HG03045 (cell line): ENCODE results near the gene EFNA4.
A peak's percentile ranks its signal among the peaks of the same experiment; 100 is the strongest.

Source experiments
- ATAC-seq: cut with Tn5 transposase; IDR thresholded peaks from one replicate; pipeline ENCODE4 v1.9.1; 2021; ENCODE audit warnings: mild to moderate bottlenecking, moderate library complexity; ENCODE audit not compliant: unreplicated experiment

Gene EFNA4

GRCh38 chr1:155051342-155051776, 12.2 kb upstream of the EFNA4 start:
- ATAC-seq: no peak

DNA sequence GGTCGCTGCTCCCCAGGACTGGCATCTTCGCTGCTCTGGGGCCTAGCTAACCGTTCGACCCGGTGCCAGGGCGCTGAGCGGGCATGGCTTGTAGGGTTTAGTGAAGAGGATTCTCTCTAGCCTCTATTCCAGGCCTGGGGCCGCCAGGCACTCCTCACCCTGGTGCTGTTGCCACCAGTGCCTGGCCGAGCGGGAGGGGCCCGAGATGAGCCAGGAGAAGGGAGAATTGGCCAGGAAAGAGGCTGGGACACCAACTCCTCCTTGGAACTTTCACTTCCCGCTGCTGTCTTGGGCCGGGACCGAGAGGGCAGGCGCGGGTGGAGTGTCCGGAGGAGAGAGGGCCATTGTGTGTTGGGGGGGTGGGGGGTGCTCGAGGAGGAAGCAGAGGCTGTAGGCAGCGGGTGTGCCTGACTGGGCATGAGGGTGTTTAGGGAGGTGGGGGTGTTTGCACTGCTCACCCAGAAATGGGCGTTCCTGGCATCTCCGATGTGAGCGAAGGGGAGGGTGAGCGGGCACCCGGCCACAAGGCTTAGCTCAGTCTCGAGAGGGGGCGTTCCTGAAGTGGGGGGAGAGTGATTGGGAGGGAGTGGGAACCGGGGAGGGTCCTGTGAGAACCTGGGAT, 11.7 kb upstream of the EFNA4 start:
- ATAC-seq: peak; percentile 10

- no peak for ATAC-seq
Measured at GRCh38 chr1:155052439-155053395, 10.8 kb upstream of the EFNA4 start.

DNA sequence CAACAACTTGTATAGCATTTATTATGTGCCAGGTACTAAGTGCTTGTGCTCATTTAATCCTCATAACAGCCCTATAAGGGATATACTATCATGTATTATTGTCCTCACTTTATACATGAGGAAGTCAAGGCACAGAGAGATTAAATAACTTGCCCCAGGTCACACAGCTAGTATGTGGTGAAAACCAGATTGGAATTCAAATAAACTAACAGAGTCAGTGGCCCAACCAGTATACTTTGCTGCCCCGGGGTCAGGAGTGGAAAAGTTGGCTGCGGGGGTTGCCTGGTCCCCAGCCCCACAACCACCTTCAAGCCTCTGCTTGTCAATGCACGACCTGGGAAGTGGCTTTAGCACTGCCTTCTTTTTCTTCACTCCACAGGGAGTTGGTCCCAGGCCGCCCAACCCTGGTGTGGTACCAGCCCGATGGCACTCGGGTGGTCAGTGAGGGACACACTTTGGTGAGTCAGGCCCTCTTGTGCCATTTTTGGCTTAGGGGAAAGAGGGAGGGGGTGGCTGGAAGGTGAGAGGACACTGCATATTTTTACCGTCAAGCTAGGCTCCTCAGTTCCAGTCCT, 9.9 kb upstream of the EFNA4 start:
- ATAC-seq: no peak

- ATAC-seq: no peak
Measured at GRCh38 chr1:155057104-155057503, 6.4 kb upstream of the EFNA4 start.

- no peak for ATAC-seq
Measured at GRCh38 chr1:155057788-155058211, 5.7 kb upstream of the EFNA4 start.

DNA sequence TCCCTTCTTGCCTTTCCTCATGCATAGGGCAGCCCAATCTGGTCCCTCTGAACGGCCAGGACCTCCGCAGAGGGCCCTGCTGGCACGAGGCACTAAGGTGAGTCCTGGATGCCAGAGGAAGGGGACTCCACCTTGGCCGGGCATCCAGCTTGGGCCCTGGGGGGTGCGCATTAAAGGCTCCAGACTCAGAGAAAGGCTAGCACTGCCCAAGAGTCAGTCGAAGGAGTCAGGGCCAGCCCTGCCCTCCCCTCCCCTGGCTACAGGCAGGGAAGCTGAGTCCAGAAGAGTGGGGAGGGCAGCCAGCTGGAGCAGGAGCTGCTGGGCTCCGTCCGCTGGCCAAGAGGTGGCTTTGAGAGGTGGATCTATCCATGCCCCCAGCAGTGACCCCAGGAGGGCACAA, 2.8 kb upstream of the EFNA4 start:
- no peak for ATAC-seq

- ATAC-seq: peak; percentile 46
Measured at GRCh38 chr1:155061381-155062150, 2.0 kb upstream of the EFNA4 start.

DNA sequence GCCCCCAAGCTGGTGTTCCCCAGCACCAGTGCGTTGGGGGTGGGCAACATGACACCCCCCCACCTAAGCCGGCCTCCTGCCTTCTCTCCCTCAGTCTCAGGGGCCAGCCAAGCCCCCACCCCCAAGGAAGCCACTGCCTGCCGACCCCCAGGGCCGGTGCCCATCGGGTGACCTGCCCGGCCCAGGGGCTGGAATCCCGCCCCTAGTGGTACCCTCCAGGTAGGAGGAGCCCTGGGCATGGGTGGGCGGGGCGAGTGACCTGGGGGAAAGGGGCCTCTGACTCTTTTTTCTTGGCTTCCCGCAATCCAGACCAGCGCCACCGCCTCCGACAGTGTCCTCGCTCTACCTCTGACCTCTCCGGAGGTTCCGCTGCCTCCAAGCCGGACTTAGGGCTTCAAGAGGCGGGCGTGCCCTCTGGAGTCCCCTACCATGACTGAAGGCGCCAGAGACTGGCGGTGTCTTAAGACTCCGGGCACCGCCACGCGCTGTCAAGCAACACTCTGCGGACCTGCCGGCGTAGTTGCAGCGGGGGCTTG, 1.3 kb upstream of the EFNA4 start:
- no peak for ATAC-seq

GRCh38 chr1:155062702-155063411, 683 bp upstream of the EFNA4 start:
- no peak for ATAC-seq

DNA sequence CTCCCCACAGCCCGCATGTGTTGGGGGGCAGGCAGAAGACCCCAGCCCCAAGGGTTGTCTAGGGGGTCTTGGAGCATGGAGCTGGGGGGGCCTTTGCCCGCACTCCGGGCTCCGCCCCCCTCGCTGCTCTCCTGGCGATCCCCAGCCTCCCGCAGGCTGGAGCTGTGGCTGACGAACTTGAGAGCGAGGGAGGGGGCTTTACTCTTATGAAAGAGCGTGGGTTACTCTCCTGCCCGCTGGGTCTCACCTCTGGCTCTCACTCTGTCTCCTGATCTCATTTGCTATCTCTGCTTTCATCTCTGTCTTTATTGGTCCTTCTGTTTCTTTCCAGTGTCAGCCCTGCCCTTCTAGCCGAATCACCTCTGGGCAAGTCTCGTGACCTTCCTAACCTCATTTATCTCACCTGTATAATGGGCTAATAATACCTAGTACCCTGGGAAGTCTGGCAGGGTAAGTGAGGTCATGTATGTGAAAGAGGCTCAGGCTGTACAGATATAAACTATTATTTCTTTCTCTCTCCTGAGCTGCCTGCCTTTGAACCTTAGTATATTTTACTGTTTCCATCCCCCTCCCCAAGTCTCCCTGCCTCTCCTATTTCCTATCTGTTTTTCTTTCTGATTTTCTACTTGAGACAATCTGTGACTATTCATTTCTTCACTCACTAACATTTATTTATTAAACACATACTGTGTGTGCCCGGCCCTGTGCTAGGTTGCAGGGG, 731 bp downstream of the EFNA4 start:
- no peak for ATAC-seq

DNA sequence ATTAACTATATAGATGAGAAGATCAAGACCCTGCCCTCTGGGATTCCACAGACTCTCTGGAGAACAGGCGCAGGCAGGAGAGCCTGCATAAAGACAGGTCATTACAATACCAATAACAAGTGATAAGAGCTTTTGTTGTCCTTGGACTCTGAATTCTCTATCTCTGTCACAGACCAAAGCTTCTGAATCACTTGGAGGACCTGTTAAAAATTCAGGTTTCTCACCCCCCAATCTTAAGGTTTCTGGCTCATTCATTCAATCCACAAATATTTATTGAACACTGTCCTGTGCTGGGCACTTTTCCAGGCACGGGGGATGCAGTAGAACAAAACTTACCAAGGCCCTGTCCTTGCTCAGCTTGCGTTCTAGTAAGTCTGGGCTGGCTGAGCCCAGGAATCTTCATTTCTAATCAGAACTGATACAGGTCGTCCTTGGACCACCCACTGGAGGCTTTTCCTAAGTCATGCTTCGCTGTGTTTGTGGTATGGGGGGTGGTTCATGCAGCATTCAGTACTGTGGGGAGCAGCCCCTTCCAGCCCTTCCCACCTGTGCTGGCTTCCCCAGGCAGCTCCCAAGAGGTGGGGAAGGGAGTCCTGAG, 1.4 kb downstream of the EFNA4 start:
- ATAC-seq: no peak

GRCh38 chr1:155066777-155067176, 3.2 kb downstream of the EFNA4 start:
- ATAC-seq: no peak

GRCh38 chr1:155068599-155068998, 5.1 kb downstream of the EFNA4 start:
- no peak for ATAC-seq

DNA sequence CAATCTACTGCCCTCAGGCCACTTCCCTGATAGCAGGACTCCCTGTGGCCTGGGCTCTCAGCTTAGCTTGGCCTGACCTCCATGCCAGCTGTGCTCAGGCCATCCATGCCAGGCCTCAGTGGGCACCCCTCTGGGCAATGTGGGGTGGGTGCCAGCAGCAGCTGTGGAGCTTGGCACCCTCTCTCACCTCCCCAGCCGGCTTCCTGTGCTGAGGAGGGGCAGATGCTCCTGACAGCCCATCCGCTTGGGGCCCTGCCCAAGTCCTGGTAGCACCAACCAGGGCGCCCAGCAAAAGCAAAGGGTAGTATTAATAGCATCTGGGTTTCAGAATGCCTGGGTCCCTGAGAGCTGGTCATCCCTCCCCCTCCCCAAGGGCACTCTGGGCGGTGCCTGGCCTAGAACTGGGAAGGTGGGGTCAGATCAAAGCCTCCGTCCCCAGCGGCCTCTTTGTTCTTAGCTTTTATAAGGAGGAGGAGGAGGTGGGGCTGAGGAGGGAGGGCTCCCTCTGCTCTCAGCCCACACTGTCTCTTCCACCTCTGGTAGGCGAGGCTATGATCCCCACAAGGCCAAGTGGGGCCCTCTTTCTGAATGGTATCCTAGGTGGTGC, 6.1 kb downstream of the EFNA4 start:
- ATAC-seq: no peak

DNA sequence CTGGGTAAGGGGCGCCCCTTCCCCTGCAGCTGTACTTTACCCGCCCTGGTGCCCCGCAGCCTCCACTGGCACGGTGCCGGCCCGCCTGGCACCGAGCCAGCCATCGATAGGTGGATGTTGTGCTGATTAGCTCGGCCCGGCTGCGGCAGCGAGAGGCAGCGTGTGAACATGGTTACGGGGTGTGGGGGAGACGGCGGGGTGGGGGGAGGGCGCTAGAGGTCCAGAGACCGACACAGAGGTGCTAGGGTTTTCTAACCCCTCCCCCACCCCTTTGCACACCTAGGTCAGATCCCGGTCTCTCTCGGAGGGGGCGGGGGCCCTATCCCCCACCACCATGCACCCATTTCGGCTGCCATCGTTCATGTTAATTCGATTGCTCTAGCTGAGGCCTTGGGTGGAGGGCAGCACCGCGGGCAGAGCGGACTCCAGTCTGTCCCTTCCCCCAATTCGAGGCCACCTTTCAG, 6.7 kb downstream of the EFNA4 start:
- no peak for ATAC-seq

DNA sequence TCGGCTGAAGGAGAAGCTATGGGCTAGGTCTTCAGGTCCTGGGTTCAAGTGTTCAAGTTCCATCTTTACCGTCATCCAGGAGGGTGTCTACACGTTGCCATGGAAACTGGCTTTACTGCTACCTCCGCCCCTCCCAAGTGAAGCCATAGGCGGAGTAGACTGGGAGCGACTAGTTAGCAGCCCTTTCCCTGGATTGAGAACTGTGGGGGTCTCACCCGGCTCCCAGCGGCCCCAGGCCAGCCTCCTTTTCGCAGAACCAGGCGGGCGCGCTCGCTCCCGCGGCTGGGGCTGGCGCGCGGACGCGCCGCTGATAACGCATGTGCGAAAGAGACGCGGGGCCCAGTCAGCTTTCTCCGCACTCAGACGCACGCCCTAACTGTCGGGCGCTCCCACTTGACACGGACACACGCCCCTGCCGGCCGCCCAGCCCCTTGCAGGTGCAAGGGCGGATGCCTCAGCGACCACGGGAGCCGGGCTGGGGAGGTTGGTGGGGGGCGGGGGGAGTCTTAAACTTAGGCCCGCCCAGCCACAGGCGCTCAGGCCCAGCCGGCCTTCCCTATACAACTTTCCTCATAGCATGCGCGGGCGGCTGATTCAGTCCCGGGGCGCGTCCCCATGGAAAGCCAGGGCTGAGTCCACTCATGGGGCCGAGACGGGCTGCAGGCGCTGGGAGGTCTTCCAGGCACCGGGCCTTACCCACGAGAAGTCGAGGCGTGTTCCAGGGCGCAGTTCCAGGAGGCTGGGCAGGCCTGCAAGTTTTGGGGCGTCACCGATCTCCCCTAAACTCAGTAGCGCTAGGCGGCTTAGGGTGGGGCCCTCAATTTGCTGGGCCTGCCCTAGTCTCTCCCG, 7.4 kb downstream of the EFNA4 start:
- peak; percentile 61 for ATAC-seq

DNA sequence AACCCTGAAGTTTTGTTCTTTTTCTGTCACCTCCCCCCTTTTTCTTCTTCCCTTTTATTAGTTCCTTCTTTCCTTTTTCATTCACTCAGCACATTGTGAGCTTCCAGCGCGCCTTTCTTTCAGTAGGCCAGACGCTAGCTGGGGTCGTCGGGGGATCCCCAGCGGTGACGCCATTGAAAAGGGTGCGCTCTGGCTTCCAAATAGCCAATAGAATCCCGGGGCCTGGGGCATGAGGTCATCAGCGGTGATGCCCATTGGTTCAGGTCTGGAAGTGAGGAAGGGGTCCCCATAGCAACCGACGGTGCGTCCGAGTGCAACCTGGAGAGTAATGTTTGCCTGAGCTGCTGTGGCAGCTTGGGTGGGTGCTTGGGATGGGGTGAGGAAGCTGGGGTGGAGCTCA, 8.2 kb downstream of the EFNA4 start:
- ATAC-seq: no peak
